Measurements from ENCODE around the gene RAPGEF1.
"Not testable (repeated sequence)": the region's sequence is repeated elsewhere in the genome, so short reads cannot be mapped to it uniquely, and the experiment has no call there.

The RAPGEF1 gene

GRCh38 chr9:131657037-131657377 lies 82.9 kb downstream of the RAPGEF1 start:
- H3K4me3 ChIP-seq (ENCODE audit: low read depth, low read length): no peak overlapping the region
- no peak for DNase-seq (ENCODE audit: low read depth)
- TF ChIP-seq CTCF (IDR thresholded peaks at IDR 0.05; ENCODE audit: low read depth, low read length, missing control alignments): no peak

- no peak for TF ChIP-seq CTCF (IDR thresholded peaks at IDR 0.05; ENCODE audit: low read depth, low read length, missing control alignments)
- no peak for DNase-seq (ENCODE audit: low read depth)
- H3K4me3 ChIP-seq (ENCODE audit: low read depth, low read length): no peak overlapping the region
Measured at GRCh38 chr9:131656356-131657036, 83.4 kb downstream of the RAPGEF1 start.

- H3K4me3 ChIP-seq (ENCODE audit: low read depth, low read length): not testable (repeated sequence)
Measured at GRCh38 chr9:131654369-131654768, 85.5 kb downstream of the RAPGEF1 start.

GRCh38 chr9:131651599-131651998 lies 88.3 kb downstream of the RAPGEF1 start:
- DNase-seq (ENCODE audit: low read depth): no peak
- TF ChIP-seq CTCF (IDR thresholded peaks at IDR 0.05; ENCODE audit: low read depth, low read length, missing control alignments): no peak
- H3K4me3 ChIP-seq (ENCODE audit: low read depth, low read length): no peak overlapping the region

More at GRCh38 chr9:131654369-131654768, 85.5 kb downstream of the RAPGEF1 start:
- not testable (repeated sequence) for DNase-seq (ENCODE audit: low read depth)

GRCh38 chr9:131651160-131651559 lies 88.7 kb downstream of the RAPGEF1 start:
- DNase-seq (ENCODE audit: low read depth): no peak
- no peak overlapping the region for H3K4me3 ChIP-seq (ENCODE audit: low read depth, low read length)
- no peak for TF ChIP-seq CTCF (IDR thresholded peaks at IDR 0.05; ENCODE audit: low read depth, low read length, missing control alignments)

GRCh38 chr9:131650254-131650653 lies 89.6 kb downstream of the RAPGEF1 start:
- DNase-seq (ENCODE audit: low read depth): no peak
- TF ChIP-seq CTCF (IDR thresholded peaks at IDR 0.05; ENCODE audit: low read depth, low read length, missing control alignments): no peak
- no peak overlapping the region for H3K4me3 ChIP-seq (ENCODE audit: low read depth, low read length)

GRCh38 chr9:131649646-131650045 lies 90.2 kb downstream of the RAPGEF1 start:
- TF ChIP-seq CTCF (IDR thresholded peaks at IDR 0.05; ENCODE audit: low read depth, low read length, missing control alignments): no peak
- no peak for DNase-seq (ENCODE audit: low read depth)
- H3K4me3 ChIP-seq (ENCODE audit: low read depth, low read length): no peak overlapping the region
